Measurements from ENCODE around the gene NDUFS6.
"Not testable (repeated sequence)": the region's sequence is repeated elsewhere in the genome, so short reads cannot be mapped to it uniquely, and the experiment has no call there.

The NDUFS6 gene

GRCh38 chr5:1784197-1785050 lies 16.8 kb upstream of the NDUFS6 start:
- DNase-seq: no peak

GRCh38 chr5:1785062-1785461 lies 16.1 kb upstream of the NDUFS6 start:
- DNase-seq: no peak

GRCh38 chr5:1785984-1786383 lies 15.2 kb upstream of the NDUFS6 start:
- no peak for DNase-seq

GRCh38 chr5:1786621-1787471 lies 14.4 kb upstream of the NDUFS6 start:
- DNase-seq: no peak

- no peak for DNase-seq
These were observed 13.6 kb upstream of the NDUFS6 start for GRCh38 chr5:1787472-1788047.

GRCh38 chr5:1788200-1788599 lies 13.0 kb upstream of the NDUFS6 start:
- DNase-seq: no peak

- DNase-seq: no peak
These were observed 12.4 kb upstream of the NDUFS6 start for GRCh38 chr5:1788828-1789227.

GRCh38 chr5:1789438-1789833 lies 11.8 kb upstream of the NDUFS6 start:
- peak; percentile 24 for DNase-seq

- DNase-seq: no peak
These were observed 11.3 kb upstream of the NDUFS6 start for GRCh38 chr5:1789834-1790471.

- DNase-seq: no peak
These were observed 10.0 kb upstream of the NDUFS6 start for GRCh38 chr5:1791176-1791575.

GRCh38 chr5:1792842-1793266 lies 8.4 kb upstream of the NDUFS6 start:
- DNase-seq: peak; percentile 86

GRCh38 chr5:1793301-1793740 lies 7.9 kb upstream of the NDUFS6 start:
- peak; percentile 14 for DNase-seq

- DNase-seq: no peak
These were observed 7.0 kb upstream of the NDUFS6 start for GRCh38 chr5:1793966-1794900.

GRCh38 chr5:1794901-1795290 lies 6.3 kb upstream of the NDUFS6 start:
- no peak for DNase-seq

- DNase-seq: no peak
These were observed 5.7 kb upstream of the NDUFS6 start for GRCh38 chr5:1795506-1795905.

- DNase-seq: no peak
These were observed 5.3 kb upstream of the NDUFS6 start for GRCh38 chr5:1795931-1796330.

- no peak for DNase-seq
These were observed 4.7 kb upstream of the NDUFS6 start for GRCh38 chr5:1796371-1797102.

GRCh38 chr5:1797103-1797800 lies 4.0 kb upstream of the NDUFS6 start:
- no peak for DNase-seq

- DNase-seq: no peak
These were observed 3.4 kb upstream of the NDUFS6 start for GRCh38 chr5:1797855-1798254.

GRCh38 chr5:1798589-1798988 lies 2.6 kb upstream of the NDUFS6 start:
- DNase-seq: not testable (repeated sequence)

Data from CD4-positive, alpha-beta T cell treated with Interleukin-10 for 1 hour (primary cell).